WERI-Rb-1 (cell line): ENCODE results near the gene RILPL1.

ENCODE experiments used
- DNase-seq: peaks from one replicate; pipeline ENCODE4 v3.0.0-alpha.2; 2020
- H3K27ac ChIP-seq: fragments of 250-450 bp; sonication (Bioruptor Pico); 2 replicates; pipeline ENCODE4 v1.5.1; 2020; ENCODE audit warnings: mild to moderate bottlenecking, moderate library complexity
- H3K27me3 ChIP-seq: fragments of 250-450 bp; sonication (Bioruptor Pico); 2 replicates; pipeline ENCODE4 v1.5.1; 2021; ENCODE audit warnings: mild to moderate bottlenecking, low read depth, moderate library complexity; ENCODE audit not compliant: insufficient read depth, severe bottlenecking
- H3K36me3 ChIP-seq: fragments of 250-450 bp; sonication (Bioruptor Pico); 2 replicates; pipeline ENCODE4 v1.5.1; 2020; ENCODE audit warnings: mild to moderate bottlenecking, moderate library complexity
- H3K4me3 ChIP-seq: 2 replicates; pipeline ENCODE4 v1.5.1; 2011; ENCODE audit warnings: low read depth, mild to moderate bottlenecking, control low read depth, low read length
- H3K9me3 ChIP-seq: fragments of 250-450 bp; sonication (Bioruptor Pico); 2 replicates; pipeline ENCODE4 v1.5.1; 2021; ENCODE audit warnings: mild to moderate bottlenecking, moderate library complexity; ENCODE audit not compliant: severe bottlenecking
- CTCF ChIP-seq: IDR thresholded peaks from 2 replicates; pipeline ENCODE4 v1.5.1; 2011; ENCODE audit warnings: low read depth, mild to moderate bottlenecking, control low read depth, inconsistent platforms, low read length

The RILPL1 gene

DNA sequence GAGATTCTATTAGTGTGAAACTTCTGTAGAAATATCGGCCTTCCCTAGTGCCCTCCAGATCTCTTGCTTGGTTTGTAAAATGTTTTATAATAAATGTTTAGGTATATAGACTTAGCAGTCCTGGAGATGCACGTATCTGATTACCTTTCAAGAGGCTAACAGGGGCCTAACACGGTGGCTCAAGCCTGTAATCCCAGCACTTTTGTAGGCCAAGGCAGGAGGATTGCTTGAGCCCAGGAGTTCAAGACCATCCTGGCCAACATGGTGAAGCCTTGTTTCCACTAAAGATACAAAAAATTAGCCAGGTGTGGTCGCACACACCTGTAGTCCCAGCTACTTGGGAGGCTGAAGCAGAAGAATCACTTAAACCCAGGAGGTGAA lies 87.2 kb downstream of the RILPL1 start:
- Histone ChIP-seq H3K27ac (no peak overlapping the region), H3K4me3 (no peak overlapping the region), H3K36me3 (no peaks in the 10 kb centered on the region), H3K27me3 (no peaks in the 10 kb centered on the region), H3K9me3 (no peaks in the 10 kb centered on the region)
- DNase-seq, result no peak
- TF ChIP-seq CTCF, result no peak

GRCh38 chr12:123445388-123446332 lies 87.9 kb downstream of the RILPL1 start:
- no peak for DNase-seq
- Histone ChIP-seq H3K27ac (no peak overlapping the region), H3K27me3 (no peaks in the 10 kb centered on the region), H3K9me3 (no peaks in the 10 kb centered on the region), H3K36me3 (no peaks in the 10 kb centered on the region), H3K4me3 (no peak overlapping the region)
- TF ChIP-seq CTCF, result no peak

- no peak for DNase-seq
- no peak for TF ChIP-seq CTCF
- H3K27ac ChIP-seq, result no peak overlapping the region
Measured at GRCh38 chr12:123444092-123445026, 89.2 kb downstream of the RILPL1 start.

GRCh38 chr12:123442774-123443173 lies 90.7 kb downstream of the RILPL1 start:
- Histone ChIP-seq H3K9me3 (no peaks in the 10 kb centered on the region), H3K27me3 (no peaks in the 10 kb centered on the region), H3K4me3 (no peak overlapping the region), H3K27ac (no peak overlapping the region), H3K36me3 (no peaks in the 10 kb centered on the region)
- DNase-seq, result no peak
- no peak for TF ChIP-seq CTCF

More at GRCh38 chr12:123444092-123445026, 89.2 kb downstream of the RILPL1 start:
- Histone ChIP-seq H3K36me3 (no peaks in the 10 kb centered on the region), H3K9me3 (no peaks in the 10 kb centered on the region), H3K27me3 (no peaks in the 10 kb centered on the region), H3K4me3 (no peak overlapping the region)

DNA sequence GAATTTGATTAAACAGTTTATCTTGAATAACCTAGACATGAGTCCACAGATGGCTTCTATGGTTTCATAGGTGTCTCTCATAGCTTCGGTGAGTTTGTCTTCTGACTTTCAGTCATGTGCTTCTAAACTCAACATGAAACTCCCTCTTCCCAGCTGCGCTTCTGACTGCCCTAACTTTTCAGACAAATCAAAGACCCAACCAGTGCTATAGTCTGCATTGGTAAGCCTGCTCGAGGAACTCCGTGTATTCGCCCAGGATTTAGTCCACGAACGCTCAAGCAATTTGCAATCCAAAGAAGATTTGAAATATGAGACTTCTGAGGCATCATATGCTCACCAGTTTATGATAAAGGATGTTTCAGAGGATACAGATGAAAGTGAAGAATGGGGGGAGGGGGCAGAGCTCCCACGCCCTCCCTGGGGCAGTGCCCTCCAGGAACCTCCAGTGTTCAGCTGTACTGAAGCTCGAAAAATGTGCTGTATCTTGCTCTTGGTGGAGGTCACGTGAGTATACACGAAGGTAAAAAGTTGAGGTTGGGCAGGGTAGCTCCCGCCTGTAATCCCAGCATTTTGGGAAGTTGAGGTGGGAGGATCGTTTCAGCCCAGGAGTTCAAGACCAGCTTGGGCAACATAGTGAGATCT lies 91.9 kb downstream of the RILPL1 start:
- no peaks in the 10 kb centered on the region for H3K27me3 ChIP-seq
- no peak for DNase-seq
- no peaks in the 10 kb centered on the region for H3K9me3 ChIP-seq
- TF ChIP-seq CTCF, result no peak
- H3K36me3 ChIP-seq, result no peaks in the 10 kb centered on the region
- H3K4me3 ChIP-seq, result no peak overlapping the region
- no peak overlapping the region for H3K27ac ChIP-seq
